Middle frontal gyrus (tissue), 1 donor: ENCODE results near the gene WWC1.
"Not testable (repeated sequence)": the region's sequence is repeated elsewhere in the genome, so short reads cannot be mapped to it uniquely, and the experiment has no call there.

Experiments
- DNase-seq: peaks from one replicate; pipeline ENCODE4 v3.0.0-alpha.2; 2015; ENCODE audit warnings: low spot score; ENCODE audit errors: extremely low spot score

Gene WWC1

DNA sequence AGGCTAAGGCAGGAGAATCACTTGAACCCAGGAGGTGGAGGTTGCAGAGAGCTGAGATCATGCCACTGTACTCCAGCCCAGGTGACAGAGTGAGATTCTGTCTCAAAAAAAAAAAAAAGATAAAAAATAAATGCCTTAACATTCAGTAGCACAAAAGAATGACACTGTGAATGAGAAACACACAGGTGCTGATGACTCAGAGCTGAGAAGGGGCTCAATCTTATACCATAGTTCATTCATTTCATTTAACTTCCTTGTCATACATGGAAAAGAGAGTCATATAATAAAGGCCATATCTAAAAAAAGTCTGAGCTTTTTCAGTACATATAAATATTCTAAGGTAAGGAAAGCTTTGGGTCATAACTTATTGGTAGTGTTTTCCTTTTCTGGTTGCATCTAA lies 40.6 kb downstream of the WWC1 start:
- DNase-seq = no peak

DNA sequence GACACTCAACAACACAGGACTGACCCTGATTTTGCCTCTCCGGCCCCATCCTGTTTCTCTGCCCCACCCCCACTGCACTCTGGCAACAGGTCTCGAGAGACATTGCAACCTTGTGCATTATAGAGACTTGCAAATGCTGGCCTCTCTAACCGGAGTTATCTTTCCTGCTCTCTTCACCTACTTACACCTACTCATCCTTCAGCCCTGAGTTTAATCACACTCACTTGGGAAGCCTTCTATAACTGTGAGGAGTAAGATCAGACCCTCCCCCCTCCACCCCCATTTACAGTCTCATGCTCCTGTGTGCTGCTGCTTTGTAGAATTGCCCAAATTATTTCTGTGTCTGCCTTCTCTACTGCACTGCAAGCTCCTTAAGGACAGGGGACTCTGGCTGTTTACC lies 42.8 kb downstream of the WWC1 start:
- DNase-seq = no peak

DNA sequence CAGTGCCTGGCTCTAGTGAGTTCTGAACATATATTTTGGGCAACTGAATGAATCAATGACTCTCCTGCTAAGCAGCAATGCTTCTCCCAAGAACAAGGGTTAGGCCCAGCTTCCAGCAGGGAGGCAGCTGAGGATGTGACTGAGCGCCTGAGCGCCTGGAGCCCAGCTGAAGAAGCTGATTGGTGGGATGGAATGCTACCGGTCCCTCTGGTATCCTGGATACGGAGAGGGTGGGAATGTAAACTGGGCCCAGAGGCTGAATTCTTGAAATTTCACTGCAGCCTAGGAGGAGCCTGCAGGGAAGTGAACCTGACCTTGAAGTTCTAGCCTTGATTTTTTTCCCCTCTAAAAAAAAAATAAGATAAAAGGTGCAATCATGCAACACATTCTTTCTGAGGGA lies 43.2 kb downstream of the WWC1 start:
- no peak for DNase-seq

DNA sequence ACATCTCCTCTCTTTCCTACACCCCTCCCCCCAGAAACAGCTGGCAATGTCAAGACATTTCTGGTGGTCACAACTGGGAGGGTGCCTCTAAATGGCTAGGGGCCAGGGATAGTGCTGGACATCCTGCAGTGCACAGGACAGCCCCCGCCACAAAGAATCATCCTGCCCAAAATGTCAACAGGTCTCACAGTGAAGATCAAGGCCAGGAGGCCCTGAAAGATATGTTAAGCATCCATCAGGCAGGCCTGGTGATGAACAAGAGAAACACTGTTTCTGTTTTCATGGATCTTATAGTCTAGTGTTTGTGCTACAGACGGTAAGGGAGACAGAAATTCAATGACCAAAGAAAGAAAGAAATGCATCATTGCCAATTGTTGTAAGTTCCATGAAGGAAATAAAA lies 45.9 kb downstream of the WWC1 start:
- no peak for DNase-seq

DNA sequence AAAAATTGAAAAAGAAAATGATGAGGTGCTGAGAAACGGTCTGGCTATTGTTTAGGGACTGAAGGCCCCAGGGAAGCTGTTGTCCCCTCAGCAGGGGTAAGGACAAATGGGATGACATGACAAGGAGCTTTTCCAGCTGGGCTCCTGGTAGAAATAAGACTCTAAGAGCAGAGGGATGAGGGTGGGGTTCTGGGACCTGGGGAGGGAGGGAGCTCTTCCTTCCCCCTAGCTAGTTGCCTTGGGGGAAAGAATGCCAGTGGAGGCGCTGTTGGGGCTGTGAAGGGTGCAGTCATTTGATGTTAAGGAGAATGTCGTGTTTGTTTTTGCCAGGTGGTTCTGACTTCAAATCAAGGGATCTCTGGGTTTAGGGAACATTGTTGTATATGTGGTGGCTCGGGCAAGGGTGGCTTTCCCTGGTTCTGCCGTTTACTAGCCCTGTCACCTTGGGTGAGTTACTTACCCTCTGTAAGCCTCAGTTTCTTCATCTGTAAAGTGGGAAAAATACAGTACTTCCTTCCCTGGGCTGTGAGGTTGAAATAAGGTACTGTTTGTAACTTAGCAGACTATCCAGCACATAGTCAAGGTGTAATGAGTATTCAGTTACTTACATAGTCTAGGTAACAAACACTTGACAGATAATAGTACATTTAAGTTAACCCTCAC lies 47.8 kb downstream of the WWC1 start:
- no peak for DNase-seq

DNA sequence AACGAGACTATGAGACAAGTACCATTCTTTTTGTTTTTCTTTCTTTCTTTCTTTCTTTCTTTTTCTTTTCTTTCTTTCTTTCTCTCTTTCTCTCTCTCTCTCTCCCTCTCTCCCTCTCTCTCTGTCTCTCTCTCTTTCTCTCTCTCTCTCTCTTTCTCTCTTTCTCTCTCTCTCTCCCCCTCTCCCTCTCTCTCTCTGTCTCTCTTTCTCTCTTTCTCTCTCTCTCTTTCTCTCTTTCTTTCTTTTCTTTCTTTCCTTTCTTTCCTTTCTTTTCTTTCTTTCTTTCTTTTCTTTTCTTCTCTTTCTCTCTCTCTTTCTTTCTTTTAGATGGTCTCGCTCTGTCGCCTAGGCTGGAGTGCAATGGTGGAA lies 48.3 kb downstream of the WWC1 start:
- not testable (repeated sequence) for DNase-seq

DNA sequence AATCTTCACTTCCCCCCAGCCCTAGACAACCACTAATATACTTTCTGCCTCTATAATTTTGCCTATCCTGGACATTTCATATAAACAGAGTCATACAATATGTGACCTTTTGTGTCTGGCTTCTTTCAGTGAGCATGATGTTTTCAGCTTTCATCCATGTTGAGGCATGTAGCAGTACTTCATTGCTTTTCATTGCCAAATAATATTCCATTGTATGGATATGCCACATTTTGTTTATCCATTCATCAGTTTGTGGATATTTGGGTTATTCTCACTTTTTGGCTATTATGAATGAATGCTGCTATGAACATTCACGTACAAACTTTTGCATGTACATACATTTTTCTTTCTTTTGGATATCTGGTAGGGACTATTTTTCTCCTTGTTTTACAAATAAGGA lies 49.0 kb downstream of the WWC1 start:
- no peak for DNase-seq

DNA sequence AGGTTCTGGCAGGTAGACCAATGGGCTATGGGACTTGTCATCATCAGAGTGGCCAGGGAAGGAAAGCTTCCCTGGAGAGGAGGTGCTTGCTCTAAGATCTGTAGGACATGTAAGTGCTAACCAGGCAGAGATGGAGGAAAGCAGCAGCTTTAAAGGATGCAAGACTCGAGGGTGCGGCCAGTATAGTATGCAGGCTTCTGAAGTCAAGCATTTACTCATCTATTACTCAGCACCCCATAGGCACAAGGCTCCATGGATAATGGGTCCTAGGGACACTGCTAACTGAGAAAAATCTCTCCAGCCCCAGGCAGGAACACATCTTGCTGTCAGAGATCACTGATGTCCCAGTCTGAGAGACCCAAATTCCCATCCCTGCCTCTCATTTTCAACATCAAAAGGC lies 49.7 kb downstream of the WWC1 start:
- no peak for DNase-seq

DNA sequence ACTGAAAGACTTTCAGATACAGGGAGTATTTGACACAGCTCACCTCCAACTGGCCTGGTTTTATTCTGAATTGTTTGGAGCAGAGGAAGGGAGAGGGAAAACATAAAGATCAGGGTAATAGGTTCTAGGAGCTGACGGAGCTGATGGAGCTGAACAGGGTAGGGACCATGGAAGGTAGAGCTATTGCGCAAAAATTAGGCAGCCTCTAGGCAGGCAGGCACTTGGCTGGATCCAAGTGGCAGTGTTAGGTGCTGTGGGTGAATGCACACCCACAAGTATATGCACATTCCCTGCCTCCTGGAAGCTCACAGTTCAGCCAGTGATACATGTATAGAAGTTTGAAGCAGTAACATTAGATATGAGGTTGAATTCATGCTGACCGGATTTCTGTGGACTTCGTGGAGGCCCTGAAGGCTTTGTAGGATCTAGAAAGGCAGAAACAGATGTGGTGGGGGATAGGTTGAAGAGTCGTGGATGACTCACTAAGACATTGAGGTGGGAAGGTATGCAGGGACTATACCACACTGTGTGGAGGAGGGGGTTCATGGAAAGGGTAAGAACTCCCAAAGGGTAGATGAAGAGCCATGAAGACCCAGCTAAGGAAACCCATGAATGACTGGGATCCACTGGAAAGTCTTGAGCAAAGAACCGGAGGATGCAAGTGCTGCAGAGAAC lies 50.8 kb downstream of the WWC1 start:
- no peak for DNase-seq

DNA sequence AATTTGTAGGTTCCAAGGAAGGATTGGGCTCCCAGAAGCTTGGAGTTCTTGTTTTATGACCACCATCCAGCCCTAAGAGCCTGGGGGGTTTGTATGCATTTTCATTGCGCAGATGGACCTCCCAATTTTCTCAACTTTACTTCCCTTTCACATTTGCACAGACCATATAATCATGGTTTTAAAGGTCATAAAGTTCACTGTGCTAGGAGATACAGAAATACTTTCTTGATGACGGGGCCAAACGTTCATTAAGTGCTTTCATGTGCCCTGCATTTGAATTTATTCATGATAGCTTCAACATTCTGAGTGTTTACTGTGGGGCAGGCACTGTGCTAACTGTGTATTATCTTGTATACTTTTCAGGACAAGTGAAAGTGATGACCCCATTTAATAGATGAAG lies 51.5 kb downstream of the WWC1 start:
- no peak for DNase-seq

DNA sequence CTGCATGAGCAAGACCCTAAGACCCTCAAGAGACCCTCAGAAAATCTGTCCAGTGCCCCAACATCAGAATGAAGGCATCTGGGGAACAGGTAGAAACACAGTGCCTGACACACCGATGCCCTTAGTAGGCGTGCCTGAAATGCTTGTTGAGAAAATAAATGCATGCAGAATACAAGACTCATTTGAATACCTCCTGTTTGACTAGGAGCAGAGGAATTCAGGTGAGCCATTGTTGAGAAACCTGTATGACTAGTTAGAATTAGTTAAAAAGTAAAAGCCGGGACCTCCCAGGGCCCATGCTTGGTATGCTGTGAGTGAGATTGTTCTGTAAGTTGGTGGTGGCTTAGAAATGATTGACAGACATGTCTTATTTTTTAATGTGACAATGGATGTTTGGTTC lies 55.0 kb downstream of the WWC1 start:
- DNase-seq = no peak

DNA sequence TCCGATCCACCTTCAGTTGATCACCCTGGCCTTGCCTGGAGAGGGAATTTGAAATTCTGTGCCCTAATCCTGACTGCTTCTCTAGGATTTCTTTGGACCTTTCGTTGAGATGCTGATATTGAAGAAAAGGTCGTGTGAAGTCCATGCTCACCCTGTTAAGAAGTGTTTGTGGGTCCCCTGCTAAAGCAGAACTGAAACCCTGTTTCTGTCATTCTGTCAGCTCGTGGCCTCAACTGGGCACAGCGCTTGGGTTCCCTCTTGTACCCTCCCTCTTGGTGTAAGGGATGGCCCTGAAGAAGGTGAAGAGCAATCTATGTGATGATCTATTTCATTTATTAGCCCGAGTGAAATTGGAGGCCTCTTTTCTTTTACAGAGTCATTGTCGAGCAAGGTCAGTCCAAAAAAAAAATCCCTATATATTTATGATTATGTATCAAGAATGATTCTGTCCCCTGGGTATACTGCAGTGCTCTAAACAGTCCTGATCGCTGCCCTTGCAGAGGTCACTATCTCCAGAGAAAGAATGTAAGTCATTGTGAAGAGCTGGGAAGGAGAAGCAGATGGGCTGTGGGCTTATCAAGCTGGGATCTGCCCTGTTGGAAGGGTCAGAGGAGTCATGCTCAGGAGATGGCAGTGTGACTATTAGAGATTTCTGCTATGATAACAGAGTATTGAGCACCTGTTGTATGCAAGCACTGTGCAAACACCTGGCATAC lies 56.1 kb downstream of the WWC1 start:
- DNase-seq = no peak

DNA sequence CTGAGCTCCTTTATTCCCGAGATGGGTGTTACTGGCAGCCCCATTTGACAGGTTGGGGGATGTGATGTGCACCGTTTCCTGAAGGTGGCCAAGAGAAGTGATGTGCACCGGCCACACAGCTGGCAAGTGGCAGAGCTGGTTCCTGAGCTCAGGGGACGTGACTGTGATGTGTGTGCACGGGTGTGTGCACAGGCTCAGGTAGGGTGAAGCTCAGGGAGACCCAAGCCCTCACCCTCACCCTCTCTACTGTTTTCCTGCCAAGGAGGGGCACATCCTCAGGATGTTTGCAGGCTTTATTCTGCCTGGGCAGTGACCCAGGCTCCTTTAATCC lies 56.6 kb downstream of the WWC1 start:
- DNase-seq = no peak

DNA sequence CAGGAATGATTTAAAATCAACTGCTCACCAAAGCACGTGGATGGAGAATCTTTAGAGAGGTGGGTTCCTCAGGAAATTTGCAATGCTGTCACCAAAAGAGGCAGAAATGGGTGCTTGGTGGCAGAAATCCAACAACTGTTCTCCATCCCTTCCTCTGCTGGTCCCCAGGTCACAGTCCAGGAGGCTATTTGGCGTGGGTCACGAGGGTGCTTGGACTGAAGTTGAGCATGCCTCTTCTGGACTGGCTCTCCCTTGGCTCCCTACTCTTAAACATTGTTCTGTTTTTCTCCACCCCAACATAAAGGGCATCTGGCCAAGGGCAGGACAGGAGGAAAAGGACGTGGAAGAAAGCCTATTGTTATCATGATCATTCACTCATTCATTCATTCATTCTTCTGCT lies 58.9 kb downstream of the WWC1 start:
- no peak for DNase-seq

DNA sequence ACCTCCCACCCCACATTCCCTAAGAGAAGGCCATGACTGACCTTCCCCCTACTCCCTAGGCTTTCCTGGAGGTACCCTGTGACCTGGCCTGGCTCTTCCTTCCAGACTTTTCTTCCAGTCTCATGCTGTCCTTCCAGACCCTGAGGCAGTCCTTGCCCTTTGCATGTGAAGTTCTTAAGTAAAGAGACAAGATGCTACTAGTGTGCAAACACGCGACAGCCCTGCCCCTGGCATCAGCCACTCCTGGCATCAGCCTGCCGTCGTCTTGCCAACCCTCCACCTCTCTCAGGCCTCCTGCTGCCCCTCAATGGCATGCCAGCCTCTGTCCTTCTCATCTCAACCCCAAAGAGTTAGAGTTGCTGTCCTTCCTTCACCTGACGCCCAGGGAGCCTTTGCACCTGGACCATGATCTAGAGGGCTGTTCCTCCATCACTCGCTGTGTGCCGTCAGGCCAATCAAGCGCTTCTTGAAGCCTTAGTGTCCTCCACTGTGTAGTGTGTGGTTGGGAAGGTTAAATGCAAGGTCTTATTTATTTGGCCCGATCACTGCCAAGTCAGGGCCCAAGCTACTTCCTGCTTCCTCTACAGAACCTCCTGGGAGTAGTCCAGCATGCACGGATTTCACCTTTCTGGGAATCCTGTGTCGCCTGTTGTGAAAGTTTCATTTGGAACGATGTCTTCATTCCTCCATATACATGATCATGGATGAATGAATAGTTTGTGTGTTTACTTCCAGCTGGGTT lies 61.9 kb downstream of the WWC1 start:
- DNase-seq = no peak

DNA sequence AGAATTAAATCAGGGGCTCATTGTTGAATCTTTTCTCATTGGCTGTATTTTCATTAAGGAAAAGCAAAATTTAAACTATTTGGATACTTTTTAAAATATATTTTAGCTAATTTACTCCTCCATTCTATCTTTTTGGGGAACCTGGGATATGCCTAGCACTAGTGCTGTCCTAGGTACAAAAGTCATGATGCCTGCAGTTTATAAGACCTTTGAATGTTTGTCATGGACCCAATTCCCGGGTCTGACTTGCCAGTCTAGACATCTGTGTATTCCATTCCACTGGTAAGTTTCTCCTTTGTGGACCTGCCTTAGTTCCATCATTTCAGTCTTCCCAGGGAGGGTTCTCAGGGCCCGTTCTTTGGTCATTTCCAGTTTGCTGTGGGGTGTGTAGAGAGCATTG lies 63.0 kb downstream of the WWC1 start:
- no peak for DNase-seq

DNA sequence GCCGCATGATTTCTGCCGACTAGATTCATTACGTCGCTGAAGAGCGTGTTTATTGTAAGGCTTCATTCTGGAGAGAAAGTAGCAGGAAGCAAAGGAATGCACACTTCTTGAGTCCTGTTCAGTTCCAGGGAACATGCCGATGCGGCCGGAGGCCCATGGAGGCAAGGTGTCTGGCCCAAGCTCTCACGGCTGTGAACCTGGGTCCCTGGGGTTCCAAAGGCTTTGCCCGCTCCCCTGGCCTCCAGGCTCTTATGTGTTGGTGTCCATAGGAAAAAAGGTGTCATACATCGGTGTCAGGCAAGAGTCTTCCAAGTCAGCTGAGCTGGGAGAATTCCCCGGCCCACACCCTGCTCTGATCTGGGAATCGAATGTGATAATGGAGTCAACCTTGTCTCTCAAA lies 64.7 kb downstream of the WWC1 start:
- no peak for DNase-seq

DNA sequence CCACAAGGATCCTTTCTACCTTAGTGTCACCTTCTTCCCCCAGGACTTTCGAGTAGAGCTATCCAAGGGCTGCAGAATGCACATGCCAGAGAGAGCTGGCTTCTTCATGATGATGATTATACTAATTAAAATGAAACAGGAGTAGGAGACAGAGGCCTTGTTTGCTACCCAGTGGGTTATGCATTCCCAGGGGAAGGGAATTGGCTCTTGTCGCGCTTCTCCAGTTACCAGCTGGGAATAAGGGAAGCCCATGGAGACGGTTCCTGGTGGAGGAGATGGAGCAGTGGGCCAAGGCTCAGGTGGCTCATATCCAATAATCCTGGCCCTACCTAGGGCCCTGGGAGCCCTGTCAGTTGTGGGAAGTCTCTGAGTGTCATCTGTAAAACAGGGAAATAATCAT lies 65.1 kb downstream of the WWC1 start:
- no peak for DNase-seq

DNA sequence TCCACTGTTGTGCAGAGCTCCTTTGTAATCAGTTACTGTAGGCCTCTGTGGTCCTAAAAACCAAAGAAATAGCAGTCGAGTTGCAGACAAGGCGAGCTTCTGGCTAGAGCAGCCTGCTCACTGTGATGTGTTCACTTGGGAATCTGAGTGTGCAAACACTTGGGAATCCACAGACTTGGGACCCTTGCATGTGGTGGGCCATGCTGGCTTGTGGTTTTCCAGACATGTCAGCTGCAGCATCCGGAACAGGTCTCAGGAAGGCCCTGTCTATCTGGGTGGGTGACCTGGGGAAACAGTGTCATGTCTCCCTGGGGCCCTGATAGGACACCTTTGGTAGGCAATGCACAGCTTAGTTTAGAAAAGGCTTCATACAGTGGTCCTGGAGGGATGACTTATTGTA lies 66.4 kb downstream of the WWC1 start:
- no peak for DNase-seq

DNA sequence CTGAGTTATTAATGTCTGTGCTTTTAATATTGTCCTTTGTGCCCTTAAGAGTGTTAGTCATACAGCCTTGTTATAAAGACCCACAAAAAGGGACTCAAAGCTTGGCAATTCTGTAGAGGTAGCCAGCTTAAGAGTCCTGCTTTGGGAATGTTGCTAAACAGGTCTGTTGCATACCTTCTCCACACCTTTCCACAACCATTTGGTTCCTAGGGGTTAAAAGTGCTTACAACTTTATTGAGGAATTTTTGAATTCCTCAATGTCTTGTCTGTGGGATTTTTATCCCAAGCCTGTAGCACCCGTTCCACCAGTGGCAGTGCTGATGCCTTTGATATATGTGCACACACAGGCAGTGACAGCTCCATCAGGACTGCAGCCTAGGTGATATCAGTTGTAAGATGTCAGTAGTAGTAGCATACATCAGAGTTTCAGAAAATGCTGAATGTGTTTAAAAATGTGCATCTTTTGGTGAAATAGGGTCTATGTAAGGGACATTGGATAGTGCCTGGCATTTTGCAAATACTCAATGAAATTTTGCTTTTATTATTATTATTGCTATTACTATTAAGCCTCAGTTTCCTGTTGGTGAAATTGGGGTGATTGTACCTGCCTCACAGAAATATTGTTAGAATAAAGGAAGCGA lies 68.5 kb downstream of the WWC1 start:
- no peak for DNase-seq

DNA sequence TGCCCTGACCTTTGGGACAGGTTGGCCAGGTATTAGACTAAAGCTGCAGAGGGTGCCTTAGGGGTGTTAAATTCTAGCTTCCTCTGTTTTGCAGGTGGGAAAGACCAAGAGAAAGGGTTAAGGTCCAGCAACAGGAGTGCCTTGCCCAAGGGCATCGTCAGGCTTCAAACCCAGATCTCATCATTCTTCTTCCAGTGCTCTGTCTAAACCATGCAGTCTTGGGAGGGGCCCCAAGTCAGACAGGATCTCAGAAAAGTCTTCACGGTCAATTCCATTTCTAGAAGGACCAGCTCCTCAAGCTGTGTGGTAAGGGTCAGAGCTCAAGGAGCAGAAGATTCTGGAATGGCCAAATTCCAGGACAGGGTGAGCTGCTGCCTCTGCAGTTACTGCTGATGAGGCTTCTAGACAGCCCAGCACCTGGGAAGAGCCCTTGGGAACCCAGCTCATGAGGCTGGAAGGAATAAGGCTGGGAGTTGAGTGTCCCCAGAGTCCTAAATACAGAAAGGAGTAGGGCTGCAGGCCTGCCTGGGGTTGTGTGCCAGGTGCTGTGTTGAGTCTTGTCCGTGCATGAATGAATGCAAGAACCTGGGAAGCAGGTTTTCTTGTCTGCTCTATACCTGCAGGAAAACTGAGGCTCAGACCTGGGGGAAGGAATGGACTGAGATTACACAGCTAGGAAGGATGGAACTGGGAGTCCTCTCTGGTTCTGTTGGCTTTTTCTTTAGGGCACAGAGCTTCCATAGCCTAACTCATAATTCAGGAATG lies 69.3 kb downstream of the WWC1 start:
- no peak for DNase-seq
